Trophoblast cell (in vitro differentiated cells and primary cell): ENCODE data around the gene PRELID2.

Experiments used
- DNase-seq, 2 donors: peaks; one replicate each; pipeline ENCODE4 v3.0.0-alpha.2; 2016
- H2AFZ ChIP-seq: 2 replicates; pipeline ENCODE4 v1.6.1; 2013; ENCODE audit warnings: low read length, moderate library complexity, mild to moderate bottlenecking; ENCODE audit not compliant: insufficient read depth, poor library complexity
- H2AK5ac ChIP-seq: 2 replicates; pipeline ENCODE4 v1.6.1; 2013; ENCODE audit warnings: mild to moderate bottlenecking, low read length
- H2BK120ac ChIP-seq: 2 replicates; pipeline ENCODE4 v1.6.1; 2013; ENCODE audit warnings: low read length, mild to moderate bottlenecking, moderate library complexity; ENCODE audit not compliant: insufficient read depth, poor library complexity
- H2BK12ac ChIP-seq: 2 replicates; pipeline ENCODE4 v1.6.1; 2013; ENCODE audit warnings: mild to moderate bottlenecking, low read length, moderate library complexity
- H2BK5ac ChIP-seq: 2 replicates; pipeline ENCODE4 v1.6.1; 2013; ENCODE audit warnings: low read length, low read depth, moderate library complexity, mild to moderate bottlenecking; ENCODE audit not compliant: poor library complexity
- H3K14ac ChIP-seq: 2 replicates; pipeline ENCODE4 v1.6.1; 2013; ENCODE audit warnings: mild to moderate bottlenecking, low read length
- H3K18ac ChIP-seq: 2 replicates; pipeline ENCODE4 v1.6.1; 2013; ENCODE audit warnings: mild to moderate bottlenecking, low read length
- H3K23ac ChIP-seq: 2 replicates; pipeline ENCODE4 v1.6.1; 2013; ENCODE audit warnings: low read length
- H3K27ac ChIP-seq: 2 replicates; pipeline ENCODE4 v1.5.1; 2013; ENCODE audit warnings: low read depth, mild to moderate bottlenecking, inconsistent platforms, low read length, moderate library complexity
- H3K27me3 ChIP-seq: 2 replicates; pipeline ENCODE4 v1.6.1; 2013; ENCODE audit warnings: inconsistent platforms, mild to moderate bottlenecking, low read length, moderate library complexity; ENCODE audit not compliant: insufficient read depth
- H3K36me3 ChIP-seq, 2 experiments: 1 replicate in 1 of 2; 2 replicates in 1 of 2; pipeline ENCODE4 v1.6.1; 2013; ENCODE audit warnings: low read length in 2 of 2, mild to moderate bottlenecking in 2 of 2, moderate library complexity in 1 of 2; ENCODE audit not compliant: insufficient read depth in 2 of 2, control insufficient read depth in 1 of 2
- H3K4ac ChIP-seq: 2 replicates; pipeline ENCODE4 v1.6.1; 2013; ENCODE audit warnings: low read depth, mild to moderate bottlenecking, low read length, moderate library complexity
- H3K4me1 ChIP-seq, 2 experiments: 1 replicate in 1 of 2; 2 replicates in 1 of 2; pipeline ENCODE4 v1.6.1; 2013; ENCODE audit warnings: low read length in 2 of 2, mild to moderate bottlenecking in 2 of 2, moderate library complexity in 1 of 2; ENCODE audit not compliant: insufficient read depth in 2 of 2, control insufficient read depth in 1 of 2
- H3K4me2 ChIP-seq: 2 replicates; pipeline ENCODE4 v1.6.1; 2013; ENCODE audit warnings: inconsistent platforms, mild to moderate bottlenecking, low read length, moderate library complexity
- H3K4me3 ChIP-seq: 2 replicates; pipeline ENCODE4 v1.5.1; 2013; ENCODE audit warnings: mild to moderate bottlenecking, low read depth, low read length, inconsistent platforms
- H3K79me1 ChIP-seq: one replicate; pipeline ENCODE4 v1.6.1; 2013; ENCODE audit warnings: low read length
- H3K79me2 ChIP-seq: 2 replicates; pipeline ENCODE4 v1.6.1; 2013; ENCODE audit warnings: low read length, mild to moderate bottlenecking; ENCODE audit not compliant: control insufficient read depth, insufficient read depth, poor library complexity
- H3K9ac ChIP-seq: 2 replicates; pipeline ENCODE4 v1.6.1; 2013; ENCODE audit warnings: mild to moderate bottlenecking, low read length
- H3K9me3 ChIP-seq: 2 replicates; pipeline ENCODE4 v1.6.1; 2013; ENCODE audit warnings: low read depth, mild to moderate bottlenecking, control low read depth, inconsistent platforms, low read length; ENCODE audit not compliant: insufficient read depth
- H4K12ac ChIP-seq: 2 replicates; pipeline ENCODE4 v1.6.1; 2013; ENCODE audit warnings: low read depth, mild to moderate bottlenecking, low read length, moderate library complexity
- H4K8ac ChIP-seq: 2 replicates; pipeline ENCODE4 v1.6.1; 2013; ENCODE audit warnings: low read depth, mild to moderate bottlenecking, low read length, moderate library complexity
- H4K91ac ChIP-seq: one replicate; pipeline ENCODE4 v1.6.1; 2013; ENCODE audit warnings: low read depth, mild to moderate bottlenecking, low read length, moderate library complexity
- WGBS: extraction: QIAGEN DNeasy Blood & Tissue Kit; methylation state at CpG from one replicate; pipeline ENCODE4 v1.1.7; 2013; ENCODE audit warnings: missing lambda C conversion rate; ENCODE audit not compliant: insufficient read length, insufficient coverage; ENCODE audit errors: extremely low coverage; 5-methylcytosine and 5-hydroxymethylcytosine counted together

The PRELID2 gene

GRCh38 chr5:145812877-145813276 is 22.3 kb downstream of the PRELID2 start:
- Histone ChIP-seq H2BK12ac (no peak overlapping the region), H3K9ac (no peak overlapping the region), H3K27ac (no peak overlapping the region), H2AK5ac (no peak overlapping the region), H3K36me3 (no peaks in the 10 kb centered on the region), H3K18ac (no peak overlapping the region), H3K9me3 (no peaks in the 10 kb centered on the region), H3K4ac (no peak overlapping the region), H3K4me1 (no peaks in the 10 kb centered on the region), H3K79me2 (no peaks in the 10 kb centered on the region), H4K91ac (no peak overlapping the region), H3K14ac (no peak overlapping the region), H3K4me3 (no peak overlapping the region), H2BK5ac (no peak overlapping the region), H3K4me2 (no peak overlapping the region), H2AFZ (no peak overlapping the region), H2BK120ac (no peak overlapping the region), H4K12ac (no peak overlapping the region), H3K23ac (no peak overlapping the region), H4K8ac (no peak overlapping the region), H3K27me3 (no peaks in the 10 kb centered on the region), H3K79me1 (no peaks in the 10 kb centered on the region)
- DNase-seq, result no peak
- WGBS, result no CpG with 5 or more reads among the region's 1 CpG

GRCh38 chr5:145811834-145812625 is 23.1 kb downstream of the PRELID2 start:
- Histone ChIP-seq H3K18ac (no peak overlapping the region), H3K23ac (no peak overlapping the region), H3K79me1 (no peaks in the 10 kb centered on the region), H3K27ac (no peak overlapping the region), H2AK5ac (no peak overlapping the region), H4K91ac (no peak overlapping the region), H4K12ac (no peak overlapping the region), H3K4ac (no peak overlapping the region), H3K79me2 (no peaks in the 10 kb centered on the region), H2BK12ac (no peak overlapping the region), H2BK5ac (no peak overlapping the region), H3K9me3 (no peaks in the 10 kb centered on the region), H3K4me1 (no peaks in the 10 kb centered on the region), H3K4me3 (no peak overlapping the region), H3K9ac (no peak overlapping the region), H3K36me3 (no peaks in the 10 kb centered on the region), H2BK120ac (no peak overlapping the region), H3K14ac (no peak overlapping the region), H3K27me3 (no peaks in the 10 kb centered on the region), H4K8ac (no peak overlapping the region), H2AFZ (no peak overlapping the region), H3K4me2 (no peak overlapping the region)
- no CpG with 5 or more reads among the region's 3 CpGs for WGBS
- DNase-seq, result peak in 1 of 2 donors; percentile 21

GRCh38 chr5:145806923-145807322 is 28.2 kb downstream of the PRELID2 start:
- Histone ChIP-seq H3K23ac (no peak overlapping the region), H3K4me2 (no peak overlapping the region), H3K27ac (no peak overlapping the region), H4K91ac (no peak overlapping the region), H3K4me3 (no peak overlapping the region), H3K79me1 (no peaks in the 10 kb centered on the region), H3K79me2 (no peaks in the 10 kb centered on the region), H2BK5ac (no peak overlapping the region), H3K4me1 (no peaks in the 10 kb centered on the region), H4K12ac (no peak overlapping the region), H3K14ac (no peak overlapping the region), H4K8ac (no peak overlapping the region), H2AK5ac (no peak overlapping the region), H3K9ac (no peak overlapping the region), H3K18ac (no peak overlapping the region), H3K9me3 (no peaks in the 10 kb centered on the region), H3K27me3 (no peaks in the 10 kb centered on the region), H3K4ac (no peak overlapping the region), H2BK12ac (no peak overlapping the region), H3K36me3 (no peaks in the 10 kb centered on the region), H2BK120ac (no peak overlapping the region), H2AFZ (no peak overlapping the region)
- no peak for DNase-seq
- WGBS, result no CpG with 5 or more reads among the region's 5 CpGs

GRCh38 chr5:145805819-145806218 is 29.3 kb downstream of the PRELID2 start:
- H3K4me1 ChIP-seq, result no peaks in the 10 kb centered on the region
- H3K4me2 ChIP-seq, result no peak overlapping the region
- no peak overlapping the region for H2BK12ac ChIP-seq
- no peak overlapping the region for H2BK5ac ChIP-seq
- no peak overlapping the region for H3K4ac ChIP-seq
- no peaks in the 10 kb centered on the region for H3K36me3 ChIP-seq
- no peak for DNase-seq
- no peak overlapping the region for H3K4me3 ChIP-seq
- no CpG with 5 or more reads among the region's 4 CpGs for WGBS
- H4K12ac ChIP-seq, result no peak overlapping the region
- no peak overlapping the region for H3K27ac ChIP-seq
- H3K9ac ChIP-seq, result no peak overlapping the region
- H4K8ac ChIP-seq, result no peak overlapping the region
- H3K14ac ChIP-seq, result no peak overlapping the region
- no peaks in the 10 kb centered on the region for H3K27me3 ChIP-seq
- no peaks in the 10 kb centered on the region for H3K79me2 ChIP-seq
- H3K9me3 ChIP-seq, result no peaks in the 10 kb centered on the region
- no peak overlapping the region for H3K18ac ChIP-seq
- no peaks in the 10 kb centered on the region for H3K79me1 ChIP-seq
- no peak overlapping the region for H2AFZ ChIP-seq
- H2BK120ac ChIP-seq, result no peak overlapping the region
- no peak overlapping the region for H4K91ac ChIP-seq
- H3K23ac ChIP-seq, result no peak overlapping the region
- no peak overlapping the region for H2AK5ac ChIP-seq
